ENCODE data around the gene ATAD3C. TPM values are rescaled to one million over a fixed set of nuclear protein-coding genes. Genes with fewer than 3 reads are reported as not detected.

Gene ATAD3C
- total and polyA plus RNA-seq, 2 of the 4 experiments (the other 2 are of a cell fraction): not detected

DNA sequence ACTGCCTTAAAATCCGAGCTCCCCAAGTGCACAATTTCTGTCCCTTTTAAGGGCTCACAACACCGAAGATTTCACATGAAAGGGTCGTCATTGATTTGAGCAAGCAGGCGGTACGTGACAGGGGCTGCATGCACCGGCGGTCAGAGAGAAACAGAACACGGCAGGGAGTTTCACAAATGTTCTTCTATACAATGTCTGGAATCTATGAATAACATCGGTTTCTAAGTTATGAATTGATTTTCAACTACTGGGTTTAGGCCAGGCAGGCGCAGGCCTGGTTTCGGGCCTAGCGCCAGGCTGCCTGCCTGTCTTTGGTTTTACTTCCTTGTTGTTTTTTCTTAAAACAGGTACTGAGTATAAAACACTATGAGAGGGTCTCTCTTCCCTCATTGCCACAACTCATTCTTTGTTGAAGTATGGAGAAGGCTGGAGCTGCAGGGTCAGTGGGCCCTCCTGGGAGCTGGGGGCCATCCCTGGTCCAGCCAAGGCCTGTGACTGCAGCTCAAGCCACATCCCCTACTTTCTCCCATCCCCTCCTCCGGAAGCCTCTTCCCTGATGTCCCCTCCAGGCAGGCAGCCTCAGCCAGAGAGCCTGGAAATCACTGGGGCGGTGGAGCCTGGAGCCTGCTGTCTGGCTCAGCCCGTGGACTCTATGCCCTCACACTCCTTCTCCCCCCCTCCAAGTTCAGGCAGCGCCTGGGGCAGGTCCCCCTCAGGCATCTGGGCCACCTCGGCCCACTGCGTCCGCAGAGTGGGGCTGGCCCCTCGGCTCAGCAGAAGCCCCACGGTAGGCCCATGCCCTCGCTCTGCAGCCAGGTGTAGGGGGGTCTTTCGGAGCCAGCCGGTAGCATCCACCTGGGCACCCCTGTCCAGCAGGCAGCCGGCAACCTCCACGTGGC is 30.8 kb upstream of the ATAD3C start:
- Histone ChIP-seq H4K20me1 (ENCODE audit: insufficient read depth, low read length) (no peaks in the 10 kb centered on the region), H2BK15ac (ENCODE audit: low read depth, low read length) (no peak overlapping the region), H2BK5ac (ENCODE audit: low read depth, low read length, poor library complexity, severe bottlenecking) (no peak overlapping the region), H2AFZ (replicated peaks; ENCODE audit: low read length, poor library complexity) (no peak overlapping the region), H4K8ac (ENCODE audit: low read depth in 2 of 2, low read length in 2 of 2) (no peak overlapping the region), H3K27ac (ENCODE audit: insufficient read depth, low read length) (no peak overlapping the region), H3K14ac (replicated peaks; ENCODE audit: low read depth, low read length) (no peak overlapping the region), H3K27me3 (ENCODE audit: control insufficient read depth, insufficient read depth, low read length) (no peaks in the 10 kb centered on the region), H3K9me3 (ENCODE audit: control insufficient read depth, insufficient read depth, low read length) (no peaks in the 10 kb centered on the region), H3K56ac (ENCODE audit: extremely low read depth, insufficient read depth, low read length) (no peak overlapping the region), H3K18ac (ENCODE audit: low read depth, low read length) (no peak overlapping the region), H3K4ac (ENCODE audit: low read depth, low read length) (no peak overlapping the region), H2BK120ac (ENCODE audit: low read depth, low read length) (no peak overlapping the region), H2BK20ac (ENCODE audit: low read depth, low read length) (no peak overlapping the region), H3K79me1 (ENCODE audit: low read depth in 1 of 2, low read length in 2 of 2) (no peaks in the 10 kb centered on the region), H4K91ac (ENCODE audit: insufficient read depth, low read depth, low read length) (no peak overlapping the region), H4K5ac (ENCODE audit: low read depth, low read length) (no peak overlapping the region), H3K9me1 (ENCODE audit: insufficient read depth, low read length) (no peaks in the 10 kb centered on the region), H3K36me3 (ENCODE audit: control insufficient read depth, insufficient read depth, low read length) (no peaks in the 10 kb centered on the region), H3K23ac (ENCODE audit: low read depth, low read length) (no peak overlapping the region), H3K4me3 (ENCODE audit: insufficient read depth, low read depth, low read length) (no peak overlapping the region), H2AK9ac (replicated peaks; ENCODE audit: low read depth, low read length, poor library complexity) (peak overlapping the region; percentile 72), H3K4me1 (ENCODE audit: control insufficient read depth, insufficient read depth, low read length) (peaks cover 3% of the 10 kb centered on the region; the same call in 1 of the 2 replicates), H2AK5ac (ENCODE audit: low read depth, low read length) (no peak overlapping the region), H3K9ac (ENCODE audit: low read depth, low read length) (no peak overlapping the region), H3K4me2 (ENCODE audit: low read depth, low read length) (no peak overlapping the region)
- ATAC-seq (ENCODE audit: low read depth): no peak
- in situ Hi-C loops (cut with MboI; ENCODE audit: low sequenced_read_pairs): no loop called here
- ChIA-PET CTCF (no interaction called here), POLR2A (ENCODE audit: unreplicated experiment) (no interaction called here)
- WGBS, 2 experiments (ENCODE audit: extremely low coverage in 2 of 2, insufficient read length in 1 of 2): 89% methylated on average over 10 of the region's 26 CpGs; no CpG with 5 or more reads in 1 of the 2 experiments
- no peak for DNase-seq
- intact Hi-C loops (cut with micrococcal nuclease): no loop called here
- dilution Hi-C loops (cut with HindIII; ENCODE audit: low sequenced_read_pairs, unreplicated experiment): no loop called here
- no TSS peak for BruUV-seq (replicated peaks)
- TF ChIP-seq POLR2A (IDR thresholded peaks at IDR 0.05; ENCODE audit: low read depth, low read length) (no peak), BHLHE40 (IDR thresholded peaks at IDR 0.05; ENCODE audit: low read depth, low read length) (no peak), MAFK (IDR thresholded peaks at IDR 0.05; ENCODE audit: low read depth, low read length) (no peak), RFX5 (IDR thresholded peaks at IDR 0.05; ENCODE audit: low read depth, low read length) (no peak), RCOR1 (IDR thresholded peaks at IDR 0.05; ENCODE audit: insufficient replicate concordance, low read length) (no peak), NFE2L2 (IDR thresholded peaks at IDR 0.05; ENCODE audit: low read depth, low read length) (no peak), MXI1 (IDR thresholded peaks at IDR 0.05; ENCODE audit: borderline replicate concordance, low read depth, low read length) (no peak), CHD1 (IDR thresholded peaks at IDR 0.05; ENCODE audit: low read depth, low read length) (no peak), FOS (IDR thresholded peaks at IDR 0.05; ENCODE audit: low read depth, low read length) (no peak), CEBPB (IDR thresholded peaks at IDR 0.05; ENCODE audit: low read depth, low read length) (no peak), SMC3 (IDR thresholded peaks at IDR 0.05; ENCODE audit: low read depth, low read length) (no peak), MAZ (IDR thresholded peaks at IDR 0.05; ENCODE audit: borderline replicate concordance, low read depth, low read length) (no peak)
- TF ChIP-seq, protein P1, sequence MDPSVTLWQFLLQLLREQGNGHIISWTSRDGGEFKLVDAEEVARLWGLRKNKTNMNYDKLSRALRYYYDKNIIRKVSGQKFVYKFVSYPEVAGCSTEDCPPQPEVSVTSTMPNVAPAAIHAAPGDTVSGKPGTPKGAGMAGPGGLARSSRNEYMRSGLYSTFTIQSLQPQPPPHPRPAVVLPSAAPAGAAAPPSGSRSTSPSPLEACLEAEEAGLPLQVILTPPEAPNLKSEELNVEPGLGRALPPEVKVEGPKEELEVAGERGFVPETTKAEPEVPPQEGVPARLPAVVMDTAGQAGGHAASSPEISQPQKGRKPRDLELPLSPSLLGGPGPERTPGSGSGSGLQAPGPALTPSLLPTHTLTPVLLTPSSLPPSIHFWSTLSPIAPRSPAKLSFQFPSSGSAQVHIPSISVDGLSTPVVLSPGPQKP (IDR thresholded peaks at IDR 0.05; ENCODE audit: borderline replicate concordance, low read depth, low read length): no peak
- TF ChIP-seq, protein P2, sequence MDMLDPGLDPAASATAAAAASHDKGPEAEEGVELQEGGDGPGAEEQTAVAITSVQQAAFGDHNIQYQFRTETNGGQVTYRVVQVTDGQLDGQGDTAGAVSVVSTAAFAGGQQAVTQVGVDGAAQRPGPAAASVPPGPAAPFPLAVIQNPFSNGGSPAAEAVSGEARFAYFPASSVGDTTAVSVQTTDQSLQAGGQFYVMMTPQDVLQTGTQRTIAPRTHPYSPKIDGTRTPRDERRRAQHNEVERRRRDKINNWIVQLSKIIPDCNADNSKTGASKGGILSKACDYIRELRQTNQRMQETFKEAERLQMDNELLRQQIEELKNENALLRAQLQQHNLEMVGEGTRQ (IDR thresholded peaks at IDR 0.05; ENCODE audit: low read depth, low read length): no peak
- TF ChIP-seq, protein P3, sequence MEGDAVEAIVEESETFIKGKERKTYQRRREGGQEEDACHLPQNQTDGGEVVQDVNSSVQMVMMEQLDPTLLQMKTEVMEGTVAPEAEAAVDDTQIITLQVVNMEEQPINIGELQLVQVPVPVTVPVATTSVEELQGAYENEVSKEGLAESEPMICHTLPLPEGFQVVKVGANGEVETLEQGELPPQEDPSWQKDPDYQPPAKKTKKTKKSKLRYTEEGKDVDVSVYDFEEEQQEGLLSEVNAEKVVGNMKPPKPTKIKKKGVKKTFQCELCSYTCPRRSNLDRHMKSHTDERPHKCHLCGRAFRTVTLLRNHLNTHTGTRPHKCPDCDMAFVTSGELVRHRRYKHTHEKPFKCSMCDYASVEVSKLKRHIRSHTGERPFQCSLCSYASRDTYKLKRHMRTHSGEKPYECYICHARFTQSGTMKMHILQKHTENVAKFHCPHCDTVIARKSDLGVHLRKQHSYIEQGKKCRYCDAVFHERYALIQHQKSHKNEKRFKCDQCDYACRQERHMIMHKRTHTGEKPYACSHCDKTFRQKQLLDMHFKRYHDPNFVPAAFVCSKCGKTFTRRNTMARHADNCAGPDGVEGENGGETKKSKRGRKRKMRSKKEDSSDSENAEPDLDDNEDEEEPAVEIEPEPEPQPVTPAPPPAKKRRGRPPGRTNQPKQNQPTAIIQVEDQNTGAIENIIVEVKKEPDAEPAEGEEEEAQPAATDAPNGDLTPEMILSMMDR (conservative IDR thresholded peaks at IDR 0.05; ENCODE audit: low read depth, low read length): no peak
